Hematopoietic multipotent progenitor cell treated with erythropoietin and hydrocortisone succinate and interleukin-3 and kit ligand, for 4 days (in vitro differentiated cells): ENCODE results near the gene SLC12A7.

ENCODE experiments used
- DNase-seq: peaks from one replicate; pipeline ENCODE4 v3.0.0-alpha.2; 2015

SLC12A7 gene

DNA sequence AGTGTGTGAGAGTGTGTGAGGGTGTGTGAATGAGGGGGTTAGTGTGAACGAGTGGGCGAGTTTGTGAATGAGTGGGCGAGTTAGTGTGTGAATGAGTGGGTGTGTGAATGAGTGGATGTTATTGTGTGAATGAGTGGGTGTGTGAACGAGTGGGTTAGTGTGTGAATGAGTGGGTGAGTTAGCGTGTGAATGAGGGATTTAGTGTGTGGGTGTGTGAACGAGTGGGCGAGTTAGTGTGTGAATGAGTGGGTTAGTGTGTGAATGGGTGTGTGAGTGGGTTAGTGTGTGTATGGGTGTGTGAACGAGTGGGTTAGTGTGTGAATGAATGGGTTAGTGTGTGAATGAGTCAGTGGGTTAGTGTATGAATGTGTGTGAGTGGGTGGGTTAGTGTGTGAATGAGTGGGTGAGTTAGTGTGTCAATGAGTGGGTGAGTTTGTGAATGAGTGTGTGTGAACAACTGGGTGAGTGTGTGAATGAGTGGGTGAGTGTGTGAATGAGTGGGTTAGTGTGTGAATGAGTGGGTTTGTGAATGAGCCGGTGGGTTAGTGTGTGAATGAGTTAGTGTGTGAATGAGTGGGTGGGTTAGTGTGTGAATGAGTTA is 65.8 kb downstream of the SLC12A7 start:
- DNase-seq: no peak

- DNase-seq: no peak
These were observed 67.7 kb downstream of the SLC12A7 start for GRCh38 chr5:1044117-1044516.

DNA sequence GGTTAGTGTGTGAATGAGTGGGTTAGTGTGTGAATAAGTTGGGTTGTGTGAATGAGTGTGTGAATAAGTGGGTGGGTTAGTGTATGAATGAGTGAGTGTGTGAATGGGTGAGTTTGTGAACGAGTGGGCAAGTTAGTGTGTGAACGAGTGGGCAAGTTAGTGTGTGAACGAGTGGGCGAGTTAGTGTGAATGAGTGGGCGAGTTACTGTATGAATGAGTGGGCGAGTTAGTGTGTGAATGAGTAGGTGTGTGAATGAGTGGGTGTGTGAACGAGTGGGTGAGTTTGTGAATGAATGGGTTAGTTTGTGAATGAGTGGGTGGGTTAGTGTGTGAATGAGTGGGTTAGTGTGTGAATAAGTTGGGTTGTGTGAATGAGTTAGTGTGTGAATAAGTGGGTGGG is 68.5 kb downstream of the SLC12A7 start:
- no peak for DNase-seq

GRCh38 chr5:1042626-1043025 is 69.2 kb downstream of the SLC12A7 start:
- DNase-seq: no peak

DNA sequence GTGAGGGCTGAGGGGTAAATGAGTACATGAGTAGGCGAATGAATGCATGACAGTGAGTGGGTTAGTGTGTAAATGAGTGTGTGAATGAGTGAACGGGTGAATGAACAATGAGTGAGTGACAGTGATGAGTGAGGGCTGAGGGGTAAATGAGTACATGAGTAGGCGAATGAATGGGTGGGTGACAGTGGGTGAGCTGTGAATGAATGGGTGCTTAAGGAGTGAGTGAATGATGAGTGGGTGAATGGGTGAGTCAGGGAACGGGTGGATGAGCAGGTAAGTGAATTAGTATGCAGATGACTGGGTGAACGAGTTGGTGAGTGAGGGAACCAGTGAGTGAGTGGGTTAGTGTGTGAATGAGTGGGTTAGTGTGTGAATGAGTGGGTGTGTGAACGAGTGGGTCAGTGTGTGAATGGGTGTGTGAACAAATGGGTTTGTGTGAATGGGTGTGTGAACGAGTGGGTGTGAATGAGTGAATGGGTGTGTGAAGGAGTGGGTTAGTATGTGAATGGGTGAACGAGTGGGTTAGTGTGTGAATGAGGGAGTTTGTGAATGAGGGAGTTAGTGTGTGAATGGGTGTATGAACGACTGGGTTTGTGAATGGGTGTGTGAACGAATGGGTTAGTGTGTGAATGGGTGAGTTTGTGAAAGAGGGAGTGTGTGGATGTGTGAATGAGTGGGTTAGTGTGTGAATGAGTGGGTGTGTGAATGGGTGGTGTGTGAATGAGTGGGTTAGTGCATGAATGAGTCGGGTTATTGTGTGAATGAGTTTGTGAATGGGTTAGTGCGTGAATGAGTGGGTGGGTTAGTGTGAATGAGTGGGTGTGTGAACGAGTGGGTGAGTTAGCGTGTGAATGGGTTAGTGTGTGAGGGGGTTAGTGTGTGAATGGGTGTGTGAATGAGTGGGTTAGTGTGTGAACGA is 70.4 kb downstream of the SLC12A7 start:
- DNase-seq: no peak

GRCh38 chr5:1040571-1040970 is 71.3 kb downstream of the SLC12A7 start:
- DNase-seq: no peak

- DNase-seq: no peak
These were observed 72.1 kb downstream of the SLC12A7 start for GRCh38 chr5:1039706-1040260.

GRCh38 chr5:1039210-1039548 is 72.7 kb downstream of the SLC12A7 start:
- DNase-seq: no peak

- DNase-seq: no peak
These were observed 73.2 kb downstream of the SLC12A7 start for GRCh38 chr5:1038417-1039209.

DNA sequence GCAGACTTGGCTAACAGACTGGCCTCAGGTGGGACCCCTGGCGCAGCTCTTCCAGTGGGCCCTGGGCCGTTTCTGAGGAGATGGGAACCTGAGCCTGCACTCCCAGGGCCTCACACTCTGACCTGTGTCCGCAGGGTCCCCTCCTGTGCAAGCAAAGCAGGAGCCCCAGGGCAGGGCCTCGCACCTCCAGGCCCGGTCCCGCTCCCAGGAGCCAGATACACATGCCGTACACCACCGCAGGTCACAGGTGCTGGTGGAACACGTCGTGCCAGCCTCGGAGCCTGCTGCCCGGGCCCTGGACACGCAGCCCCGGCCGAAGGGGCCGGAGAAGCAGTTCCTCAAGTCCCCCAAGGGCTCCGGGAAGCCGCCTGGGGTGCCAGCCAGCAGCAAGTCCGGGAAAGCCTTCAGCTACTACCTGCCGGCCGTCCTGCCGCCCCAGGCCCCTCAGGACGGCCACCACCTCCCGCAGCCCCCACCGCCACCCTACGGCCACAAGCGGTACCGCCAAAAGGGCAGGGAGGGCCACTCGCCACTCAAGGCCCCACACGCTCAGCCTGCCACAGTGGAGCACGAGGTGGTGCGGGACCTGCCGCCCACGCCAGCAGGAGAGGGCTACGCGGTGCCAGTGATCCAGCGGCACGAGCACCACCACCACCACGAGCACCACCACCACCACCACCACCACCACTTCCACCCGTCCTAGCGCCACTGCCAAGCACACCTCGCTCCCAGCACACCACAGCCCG is 74.0 kb downstream of the SLC12A7 start:
- no peak for DNase-seq

GRCh38 chr5:1037123-1037670 is 74.7 kb downstream of the SLC12A7 start:
- DNase-seq: peak; percentile 12

DNA sequence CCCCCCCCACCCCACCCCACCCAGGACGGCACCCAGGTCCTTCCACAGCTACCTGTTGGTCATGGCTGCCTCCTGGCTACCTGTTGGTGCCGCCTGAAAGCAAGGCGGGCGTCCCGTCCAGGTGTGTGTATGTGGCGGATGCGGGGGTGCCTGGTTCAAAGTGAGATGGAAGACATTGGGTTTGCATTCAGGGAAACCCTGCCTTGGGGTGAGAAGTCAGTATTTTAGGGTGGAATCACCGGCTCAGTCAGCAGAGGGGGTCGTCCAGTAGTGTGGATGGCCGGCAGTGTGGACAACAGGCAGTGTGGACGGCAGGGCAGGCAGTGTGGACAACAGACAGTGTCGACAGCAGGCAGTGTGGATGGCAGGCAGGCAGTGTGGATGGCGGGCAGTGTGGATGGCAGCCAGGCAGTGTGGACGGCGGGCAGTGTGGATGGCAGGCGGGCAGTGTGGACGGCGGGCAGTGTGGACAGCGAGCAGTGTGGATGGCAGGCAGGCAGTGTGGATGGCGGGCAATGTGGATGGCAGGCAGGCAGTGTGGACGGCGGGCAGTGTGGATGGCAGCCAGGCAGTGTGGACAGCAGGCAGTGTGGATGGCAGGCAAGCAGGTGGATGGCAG is 75.2 kb downstream of the SLC12A7 start:
- DNase-seq: no peak

GRCh38 chr5:1035421-1036405 is 76.2 kb downstream of the SLC12A7 start:
- DNase-seq: no peak

DNA sequence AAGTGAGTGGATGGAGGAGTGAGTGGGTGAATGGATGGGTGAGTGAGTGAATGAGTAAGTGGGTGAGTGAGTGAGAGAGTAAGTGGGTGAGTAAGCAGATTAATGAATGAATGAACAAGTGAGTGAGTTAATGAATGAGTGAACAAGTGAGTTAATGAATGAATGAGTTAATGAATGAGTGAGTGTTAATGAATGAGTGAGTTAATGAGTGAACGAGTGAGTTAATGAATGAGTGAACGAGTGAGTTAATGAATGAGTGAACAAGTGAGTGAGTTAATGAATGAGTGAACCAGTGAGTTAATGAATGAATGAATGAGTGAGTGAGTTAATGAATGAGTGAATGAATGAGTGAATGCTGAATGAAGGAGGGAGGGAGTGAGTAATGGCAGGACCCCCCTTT is 76.9 kb downstream of the SLC12A7 start:
- no peak for DNase-seq

DNA sequence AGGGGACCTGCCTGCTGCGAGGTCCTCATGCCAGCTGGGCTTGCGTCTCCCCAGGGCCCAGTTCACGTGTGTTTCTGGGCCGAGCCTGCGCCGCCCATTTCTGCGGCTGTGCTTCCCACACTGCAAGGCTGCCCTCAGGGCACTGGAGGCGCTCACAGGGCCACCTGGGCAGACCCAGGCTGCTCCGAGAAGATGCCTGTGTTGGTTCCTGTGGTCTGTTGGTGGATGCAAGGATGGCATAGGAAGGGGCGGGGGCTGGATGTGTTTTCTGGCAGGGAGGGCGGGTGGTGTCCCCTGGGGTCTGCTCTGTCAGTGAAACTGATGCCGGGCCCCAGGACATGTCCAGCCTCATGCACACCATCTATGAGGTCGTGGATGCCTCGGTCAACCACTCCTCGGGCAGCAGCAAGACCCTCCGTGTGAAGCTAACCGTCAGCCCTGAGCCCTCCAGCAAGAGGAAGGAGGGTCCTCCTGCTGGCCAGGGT is 77.4 kb downstream of the SLC12A7 start:
- DNase-seq: no peak

- DNase-seq: no peak
These were observed 78.0 kb downstream of the SLC12A7 start for GRCh38 chr5:1033606-1034420.

- no peak for DNase-seq
These were observed 78.7 kb downstream of the SLC12A7 start for GRCh38 chr5:1033178-1033577.

GRCh38 chr5:1032551-1033027 is 79.3 kb downstream of the SLC12A7 start:
- DNase-seq: no peak

DNA sequence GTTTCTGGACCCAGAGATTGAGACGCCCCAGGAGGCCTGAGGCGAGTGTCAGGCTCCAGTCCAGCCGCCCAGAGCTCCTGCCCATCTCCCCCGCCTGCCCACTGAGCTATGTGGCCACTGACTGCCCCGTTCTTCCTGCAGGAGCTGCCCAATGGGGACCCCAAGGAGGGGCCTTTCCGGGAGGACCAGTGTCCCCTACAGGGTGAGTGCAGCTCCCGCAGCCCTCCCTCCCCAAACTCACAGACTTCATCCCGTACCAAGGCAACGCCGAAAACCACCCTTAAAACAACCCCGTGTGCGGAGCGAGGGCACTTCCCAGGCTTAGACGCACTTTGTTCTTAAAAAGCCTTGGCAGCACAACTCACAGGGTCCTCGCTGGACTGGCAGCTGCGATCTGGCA is 79.9 kb downstream of the SLC12A7 start:
- DNase-seq: no peak
